HuH-7 (cell line): ENCODE results near the gene IL31RA.
"Not testable (repeated sequence)": the region's sequence is repeated elsewhere in the genome, so short reads cannot be mapped to it uniquely, and the experiment has no call there.

Source experiments
- DNase-seq: peaks from one replicate; pipeline ENCODE4 v3.0.0; 2011; ENCODE audit warnings: low spot score

IL31RA gene

GRCh38 chr5:55850839-55851674, at the start of gene IL31RA:
Gene IL31RA, plus strand, starts transcription at chr5:55851357. Its CDS starts 214 bp downstream, at chr5:55851571.
- no peak for DNase-seq

- not testable (repeated sequence) for DNase-seq
Measured at GRCh38 chr5:55808814-55809213, 42.3 kb upstream of the IL31RA start.

GRCh38 chr5:55815939-55816338, 35.2 kb upstream of the IL31RA start:
- not testable (repeated sequence) for DNase-seq

- no peak for DNase-seq
Measured at GRCh38 chr5:55816342-55816741, 34.8 kb upstream of the IL31RA start.

GRCh38 chr5:55817030-55817429, 34.1 kb upstream of the IL31RA start:
- DNase-seq: no peak

GRCh38 chr5:55820488-55820887, 30.7 kb upstream of the IL31RA start:
- DNase-seq: no peak

GRCh38 chr5:55821731-55822512, 29.2 kb upstream of the IL31RA start:
- no peak for DNase-seq

- DNase-seq: no peak
Measured at GRCh38 chr5:55823151-55823796, 27.9 kb upstream of the IL31RA start.

GRCh38 chr5:55829956-55830355, 21.2 kb upstream of the IL31RA start:
- DNase-seq: no peak

- no peak for DNase-seq
Measured at GRCh38 chr5:55832446-55832845, 18.7 kb upstream of the IL31RA start.

- DNase-seq: no peak
Measured at GRCh38 chr5:55836191-55836590, 15.0 kb upstream of the IL31RA start.

- DNase-seq: no peak
Measured at GRCh38 chr5:55841976-55842375, 9.2 kb upstream of the IL31RA start.

GRCh38 chr5:55847837-55848236, 3.3 kb upstream of the IL31RA start:
- no peak for DNase-seq

- no peak for DNase-seq
Measured at GRCh38 chr5:55848783-55849182, 2.4 kb upstream of the IL31RA start.

GRCh38 chr5:55851675-55851979, 470 bp downstream of the IL31RA start:
- no peak for DNase-seq

GRCh38 chr5:55852503-55852902, 1.3 kb downstream of the IL31RA start:
- no peak for DNase-seq

- DNase-seq: no peak
Measured at GRCh38 chr5:55853041-55853670, 2.0 kb downstream of the IL31RA start.

- DNase-seq: no peak
Measured at GRCh38 chr5:55853818-55854217, 2.7 kb downstream of the IL31RA start.

- no peak for DNase-seq
Measured at GRCh38 chr5:55855509-55855908, 4.4 kb downstream of the IL31RA start.

- no peak for DNase-seq
Measured at GRCh38 chr5:55856516-55857246, 5.5 kb downstream of the IL31RA start.

GRCh38 chr5:55857247-55857640, 6.1 kb downstream of the IL31RA start:
- DNase-seq: no peak

- no peak for DNase-seq
Measured at GRCh38 chr5:55858104-55858503, 6.9 kb downstream of the IL31RA start.
